HG02759 (cell line): ENCODE results near the gene GTPBP1.

Experiments used
- ATAC-seq: cut with Tn5 transposase; IDR thresholded peaks from one replicate; pipeline ENCODE4 v1.9.1; 2021; ENCODE audit warnings: mild to moderate bottlenecking, moderate library complexity; ENCODE audit not compliant: unreplicated experiment

The GTPBP1 gene

GRCh38 chr22:38700789-38701628 is 4.7 kb upstream of the GTPBP1 start, which contains the start of gene JOSD1:
Gene JOSD1 (minus strand): TSS chr22:38700943. CDS start chr22:38699987, 956 bp downstream.
- peak; percentile 46 for ATAC-seq

GRCh38 chr22:38704654-38705234 is 1.0 kb upstream of the GTPBP1 start:
- no peak for ATAC-seq

GRCh38 chr22:38706101-38706900 is 557 bp downstream of the GTPBP1 start:
- ATAC-seq = no peak

GRCh38 chr22:38706901-38707195 is 1.1 kb downstream of the GTPBP1 start:
- no peak for ATAC-seq

GRCh38 chr22:38707346-38707745 is 1.6 kb downstream of the GTPBP1 start:
- ATAC-seq = no peak

- no peak for ATAC-seq
Measured at GRCh38 chr22:38707984-38708383, 2.2 kb downstream of the GTPBP1 start.

GRCh38 chr22:38709306-38709705 is 3.6 kb downstream of the GTPBP1 start:
- no peak for ATAC-seq

GRCh38 chr22:38710351-38710750 is 4.6 kb downstream of the GTPBP1 start:
- ATAC-seq = no peak

GRCh38 chr22:38710866-38711265 is 5.1 kb downstream of the GTPBP1 start:
- ATAC-seq = no peak

- ATAC-seq = no peak
Measured at GRCh38 chr22:38712486-38713207, 6.9 kb downstream of the GTPBP1 start.

GRCh38 chr22:38713921-38714320 is 8.2 kb downstream of the GTPBP1 start:
- ATAC-seq = no peak

- ATAC-seq = no peak
Measured at GRCh38 chr22:38715176-38715764, 9.5 kb downstream of the GTPBP1 start.

GRCh38 chr22:38715852-38716251 is 10.1 kb downstream of the GTPBP1 start:
- no peak for ATAC-seq

GRCh38 chr22:38716271-38716670 is 10.5 kb downstream of the GTPBP1 start:
- ATAC-seq = no peak

- ATAC-seq = no peak
Measured at GRCh38 chr22:38716826-38717225, 11.1 kb downstream of the GTPBP1 start.

GRCh38 chr22:38717244-38717643 is 11.5 kb downstream of the GTPBP1 start:
- no peak for ATAC-seq

- ATAC-seq = no peak
Measured at GRCh38 chr22:38718414-38718813, 12.7 kb downstream of the GTPBP1 start.

GRCh38 chr22:38719196-38719595 is 13.5 kb downstream of the GTPBP1 start:
- ATAC-seq = no peak

- ATAC-seq = no peak
Measured at GRCh38 chr22:38720350-38720749, 14.6 kb downstream of the GTPBP1 start.

GRCh38 chr22:38721551-38721950 is 15.8 kb downstream of the GTPBP1 start:
- ATAC-seq = no peak

GRCh38 chr22:38724176-38724575 is 18.4 kb downstream of the GTPBP1 start:
- ATAC-seq = no peak
